HG02973 (cell line): ENCODE results near the gene NUBPL.

Experiments
- ATAC-seq: cut with Tn5 transposase; IDR thresholded peaks from one replicate; pipeline ENCODE4 v1.9.1; 2021; ENCODE audit warnings: moderate library complexity; ENCODE audit not compliant: unreplicated experiment

The NUBPL gene

DNA sequence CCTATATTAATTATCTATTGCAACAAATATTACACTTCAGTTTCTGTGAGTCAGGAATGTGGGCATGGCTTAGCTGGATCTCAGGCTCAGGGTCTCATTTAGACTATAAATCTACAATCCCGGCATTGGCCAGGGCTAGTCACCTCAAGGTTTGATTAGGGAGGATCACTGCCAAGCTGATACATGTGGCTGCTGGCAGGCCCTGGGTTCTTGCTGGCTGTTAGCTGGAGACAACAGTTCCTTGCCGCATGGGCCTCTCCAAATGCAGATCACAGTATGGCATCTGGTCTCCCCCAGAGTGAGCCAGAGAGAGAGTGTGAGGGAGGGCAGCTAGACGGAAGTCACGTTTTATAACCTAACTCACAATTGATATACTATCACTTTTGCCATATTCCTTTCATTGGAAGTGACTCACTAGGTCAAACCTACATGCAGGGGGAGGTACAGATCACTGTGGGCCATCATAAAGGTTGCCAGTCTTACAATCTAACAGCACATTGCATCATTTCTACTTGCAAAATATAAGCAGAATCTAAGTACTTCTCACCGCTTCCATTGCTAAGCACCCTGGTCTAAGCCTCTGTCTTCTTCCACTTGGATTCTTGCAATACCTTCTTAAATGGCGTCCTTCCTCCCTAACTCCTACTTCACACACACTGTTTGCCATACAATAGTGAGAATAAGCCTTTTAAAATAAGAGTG lies 341.9 kb downstream of the NUBPL start:
- no peak for ATAC-seq

DNA sequence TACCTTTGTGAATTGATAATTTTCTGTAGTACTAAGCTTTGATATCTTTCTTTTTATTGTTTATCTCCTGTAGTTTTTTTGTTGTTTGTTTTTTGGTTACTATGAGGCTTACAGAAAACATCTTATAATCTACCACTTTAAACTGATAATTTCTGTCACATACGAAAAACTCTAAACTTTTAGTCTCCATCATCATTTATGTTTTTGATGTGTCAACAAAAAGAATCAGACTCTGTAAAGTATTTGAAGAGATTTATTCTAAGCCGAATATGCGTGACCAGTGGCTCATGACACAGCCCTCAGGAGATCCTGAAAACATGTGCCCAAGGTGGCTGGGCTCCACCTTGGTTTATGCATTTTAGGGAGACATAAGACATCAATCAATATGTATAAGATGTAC lies 348.8 kb downstream of the NUBPL start:
- no peak for ATAC-seq
